A673 (cell line): ENCODE measurements around the gene BANP.

Source experiments
- EZH2 ChIP-seq: fragments of 200-600 bp; sonication (generic); IDR thresholded peaks from 2 replicates; pipeline ENCODE4 v1.6.1; 2017; ENCODE audit warnings: borderline replicate concordance, low read depth, mild to moderate bottlenecking, mixed read lengths, antibody characterized with exemption, low read length; ENCODE audit not compliant: poor library complexity, severe bottlenecking
- TF ChIP-seq, protein P1 (sequence below): fragments of 300-800, 200-600 bp; sonication (generic); conservative IDR thresholded peaks from 2 replicates; pipeline ENCODE4 v1.5.1; 2017; ENCODE audit warnings: low read depth, mild to moderate bottlenecking, antibody characterized with exemption, low read length, moderate library complexity, mixed read lengths

DNA sequence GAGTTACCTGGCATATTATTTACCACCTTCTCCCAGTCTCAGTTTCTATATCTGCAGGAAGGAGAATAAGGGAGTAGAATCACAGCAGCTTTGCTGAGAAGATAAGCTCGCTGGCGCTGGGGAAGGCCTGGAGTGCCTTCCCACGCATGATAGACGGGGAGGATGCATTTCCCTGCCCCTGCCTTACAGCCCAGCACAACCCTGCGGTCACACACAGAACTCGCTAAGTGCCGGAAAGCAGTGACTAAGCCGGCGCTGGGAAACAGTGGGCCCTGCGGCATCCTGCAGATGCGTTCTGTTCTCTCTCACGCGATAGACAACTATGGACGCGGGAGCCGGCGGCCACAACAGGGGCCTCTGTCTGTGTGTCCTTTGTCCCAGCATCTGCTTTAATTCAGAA is 19.7 kb upstream of the BANP start:
- TF ChIP-seq, protein P1, sequence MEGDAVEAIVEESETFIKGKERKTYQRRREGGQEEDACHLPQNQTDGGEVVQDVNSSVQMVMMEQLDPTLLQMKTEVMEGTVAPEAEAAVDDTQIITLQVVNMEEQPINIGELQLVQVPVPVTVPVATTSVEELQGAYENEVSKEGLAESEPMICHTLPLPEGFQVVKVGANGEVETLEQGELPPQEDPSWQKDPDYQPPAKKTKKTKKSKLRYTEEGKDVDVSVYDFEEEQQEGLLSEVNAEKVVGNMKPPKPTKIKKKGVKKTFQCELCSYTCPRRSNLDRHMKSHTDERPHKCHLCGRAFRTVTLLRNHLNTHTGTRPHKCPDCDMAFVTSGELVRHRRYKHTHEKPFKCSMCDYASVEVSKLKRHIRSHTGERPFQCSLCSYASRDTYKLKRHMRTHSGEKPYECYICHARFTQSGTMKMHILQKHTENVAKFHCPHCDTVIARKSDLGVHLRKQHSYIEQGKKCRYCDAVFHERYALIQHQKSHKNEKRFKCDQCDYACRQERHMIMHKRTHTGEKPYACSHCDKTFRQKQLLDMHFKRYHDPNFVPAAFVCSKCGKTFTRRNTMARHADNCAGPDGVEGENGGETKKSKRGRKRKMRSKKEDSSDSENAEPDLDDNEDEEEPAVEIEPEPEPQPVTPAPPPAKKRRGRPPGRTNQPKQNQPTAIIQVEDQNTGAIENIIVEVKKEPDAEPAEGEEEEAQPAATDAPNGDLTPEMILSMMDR, result no peak
- TF ChIP-seq EZH2, result no peak
